Left ventricle myocardium superior (tissue), 1 donor: Measurements from ENCODE around the gene PCDHGC4. TPM values are rescaled to one million over a fixed set of nuclear protein-coding genes. Genes with fewer than 3 reads are reported as not detected.

Source experiments
- ATAC-seq: fragments of 200-7000 bp; cut with Tn5 transposase; one replicate; pipeline ENCODE4 v1.9.1; 2020; ENCODE audit warnings: mild to moderate bottlenecking, moderate library complexity
- DNase-seq: peaks from one replicate; pipeline ENCODE4 v3.0.0-alpha.2; 2020
- intact Hi-C: fragments of 100-400 bp; cut with micrococcal nuclease; formaldehyde crosslinking; loops from one replicate; pipeline ENCODE4 v1.11.0; 2022
- total RNA-seq: library from RNA; stranded (reverse); fragmentation: NEBNext Ultra II Directional; extraction: Animal tissue kit (Norgen Biotek cat#: 25700); gene quantifications from one replicate; pipeline ENCODE4 v1.2.1, GENCODE V29; 2021
- donor health status: DM: no; HTN: yes; CAD: no; lungs with severe emphysema.

The PCDHGC4 gene
- total RNA-seq, 1 donor from 2014 or later: 2.5 TPM

GRCh38 chr5:141521244-141521781 lies 36.5 kb downstream of the PCDHGC4 start:
- DNase-seq: no peak
- intact Hi-C loops: loop anchor here (5.0 to 10.0 kb wide), 2 partner anchors 36 to 107 kb away; partner anchors contain the start of genes PCDHGA10 and PCDHGB7
- peak; percentile 81 for ATAC-seq

GRCh38 chr5:141522301-141522700 lies 37.5 kb downstream of the PCDHGC4 start:
- intact Hi-C loops: loop anchor here (5.0 to 10.0 kb wide), 2 partner anchors 35 to 108 kb away; partner anchors contain the start of genes PCDHGA10 and PCDHGB7
- DNase-seq (no peak), ATAC-seq (no peak)

DNA sequence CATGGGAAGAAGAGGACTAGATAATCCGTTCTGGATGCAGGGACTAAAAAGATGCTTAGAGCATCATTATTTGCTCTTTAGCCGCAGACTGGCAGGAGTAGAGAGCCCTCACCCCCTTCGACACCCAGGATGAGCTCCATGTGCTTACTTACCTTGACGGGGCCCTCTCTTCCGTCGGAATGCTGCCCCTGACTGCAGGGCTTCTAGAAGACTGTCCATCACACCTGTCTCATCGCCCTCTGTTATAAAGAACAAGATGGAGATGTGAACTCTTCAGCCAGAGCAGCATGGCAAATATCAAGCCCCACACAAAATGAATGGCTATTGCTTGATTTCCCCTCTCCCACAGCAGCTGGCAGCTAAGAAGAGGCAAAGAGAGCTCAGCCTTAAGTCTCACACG lies 39.2 kb downstream of the PCDHGC4 start:
- intact Hi-C loops: loop anchor here (5.0 to 10.0 kb wide), 2 partner anchors 33 to 109 kb away; partner anchors contain the start of genes PCDHGA10 and PCDHGB7
- DNase-seq: no peak
- no peak for ATAC-seq

DNA sequence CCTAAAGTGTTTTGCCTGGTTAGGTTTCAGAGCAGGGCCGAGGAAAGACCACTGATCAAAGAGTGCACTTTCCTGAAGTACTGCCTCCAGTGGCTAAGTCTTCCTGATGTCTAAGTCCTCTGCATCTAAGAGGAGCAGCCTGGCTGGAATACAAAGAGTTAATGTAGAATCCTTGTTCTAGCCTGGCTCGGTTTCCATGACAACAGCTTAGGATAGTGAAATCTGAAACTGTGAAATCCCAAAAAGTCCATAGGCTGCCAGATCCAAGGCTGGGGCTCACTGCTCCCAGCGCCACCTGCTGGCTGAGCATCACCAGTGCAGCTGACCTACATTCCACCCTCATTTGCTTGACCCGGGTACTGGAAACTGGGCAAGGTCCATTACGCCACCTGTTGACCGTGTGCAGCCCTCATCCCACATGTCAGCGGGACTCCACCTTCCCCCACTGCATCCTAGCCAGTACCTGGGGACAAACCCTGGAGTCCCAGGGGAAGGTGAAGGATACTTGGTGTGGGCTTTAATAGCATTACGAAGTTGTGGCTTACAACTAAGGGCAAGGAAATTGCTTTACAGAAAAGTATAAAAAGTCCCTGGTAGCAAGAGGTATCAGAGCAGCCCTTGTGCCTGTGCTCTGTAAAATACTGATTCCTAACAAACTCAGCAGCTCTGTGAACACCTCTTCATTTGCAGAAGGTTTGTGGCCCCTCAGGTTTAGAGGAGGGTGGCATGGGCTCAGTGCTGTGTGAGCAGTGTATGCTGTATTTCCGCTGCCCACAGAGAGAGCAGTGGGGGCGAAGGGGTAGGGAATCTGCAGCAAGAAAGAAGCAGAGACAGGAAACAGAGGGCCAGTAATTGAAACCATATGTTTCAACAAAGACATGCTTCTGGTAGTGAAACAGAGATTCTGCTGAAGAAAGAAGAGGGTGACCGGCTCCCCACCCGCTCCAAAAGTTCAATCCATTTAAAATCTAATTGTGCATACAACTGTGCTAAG lies 40.1 kb downstream of the PCDHGC4 start:
- intact Hi-C loops: loop anchor here (5.0 to 10.0 kb wide), 3 partner anchors 32 to 110 kb away; partner anchors contain the start of genes PCDHGA10, PCDHGB7 and PCDHGC3
- DNase-seq (peak; percentile 88), ATAC-seq (peak; percentile 65)

DNA sequence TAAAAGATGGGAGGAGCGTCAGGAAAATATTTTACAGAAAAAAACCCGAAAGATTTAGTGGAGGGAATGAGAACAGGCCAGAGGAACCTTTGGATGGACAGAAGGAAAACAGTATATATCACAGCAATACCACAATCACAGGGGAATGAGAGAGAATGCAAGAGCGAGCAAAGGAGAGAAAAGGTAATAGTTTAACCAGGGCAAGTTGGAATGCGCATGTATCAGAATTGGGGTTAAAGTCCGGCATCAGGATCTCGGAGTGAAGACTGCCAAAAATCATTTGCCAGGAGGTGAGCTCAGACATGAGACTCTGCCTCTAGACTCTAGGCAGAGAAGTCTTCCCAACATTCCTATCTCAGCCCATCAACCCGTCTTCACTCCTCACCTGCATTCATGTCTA lies 40.8 kb downstream of the PCDHGC4 start:
- no peak for DNase-seq
- ATAC-seq: no peak
- intact Hi-C loops: loop anchor here (5.0 to 10.0 kb wide), 2 partner anchors 48 to 111 kb away; partner anchors contain the start of genes PCDHGA10, PCDHGB7 and PCDHGC3

DNA sequence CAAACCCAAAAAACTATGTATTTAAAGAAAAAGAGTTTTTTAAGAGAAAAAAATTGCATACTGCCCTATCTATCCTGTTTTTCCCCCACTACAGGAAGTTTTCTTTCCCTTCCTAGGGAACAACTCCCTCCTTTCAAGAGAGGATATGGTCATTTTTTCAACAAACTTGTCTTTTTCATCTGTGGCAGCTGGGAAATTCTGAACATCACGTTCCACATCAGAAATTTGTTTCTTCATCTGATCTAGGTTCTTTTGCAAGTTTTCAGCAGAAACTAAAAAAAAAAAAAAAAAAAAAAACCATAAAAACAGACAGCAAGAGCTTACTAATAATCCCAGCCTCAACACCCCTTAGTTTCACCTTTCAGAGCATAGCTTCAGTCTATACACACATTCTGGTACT lies 42.6 kb downstream of the PCDHGC4 start:
- intact Hi-C loops: loop anchor here (5.0 to 10.0 kb wide), 2 partner anchors 50 to 113 kb away; partner anchors contain the start of genes PCDHGA10, PCDHGB7 and PCDHGC3
- ATAC-seq: no peak
- no peak for DNase-seq

- intact Hi-C loops: loop anchor here (5.0 to 10.0 kb wide), 2 partner anchors 51 to 114 kb away; partner anchors contain the start of genes PCDHGA10, PCDHGB7 and PCDHGC3
- DNase-seq (peak; percentile 68), ATAC-seq (peak; percentile 73)
Measured at GRCh38 chr5:141528291-141528984, 43.6 kb downstream of the PCDHGC4 start.

DNA sequence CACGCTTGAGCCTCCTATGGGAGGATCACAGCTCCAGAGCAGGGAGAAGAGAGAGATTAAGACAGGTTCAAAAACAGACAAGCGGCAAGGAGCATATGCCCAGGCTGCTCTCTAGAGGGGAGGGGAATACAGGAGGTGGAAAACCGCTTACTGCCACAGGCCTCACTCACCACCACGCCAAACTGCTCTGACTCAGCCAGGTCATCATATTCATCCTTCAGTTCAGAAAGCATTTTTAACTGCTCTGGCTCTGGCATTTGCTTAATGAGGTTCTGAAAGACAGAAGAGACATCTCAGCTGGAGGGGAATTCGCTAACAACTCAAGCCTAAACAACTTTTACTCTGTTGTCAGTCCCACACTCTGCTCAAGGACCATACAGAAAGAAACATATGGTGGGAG lies 44.2 kb downstream of the PCDHGC4 start:
- DNase-seq (peak; percentile 61), ATAC-seq (peak; percentile 71)
- intact Hi-C loops: loop anchor here (5.0 to 10.0 kb wide), 2 partner anchors 52 to 114 kb away; partner anchors contain the start of genes PCDHGA10, PCDHGB7 and PCDHGC3

DNA sequence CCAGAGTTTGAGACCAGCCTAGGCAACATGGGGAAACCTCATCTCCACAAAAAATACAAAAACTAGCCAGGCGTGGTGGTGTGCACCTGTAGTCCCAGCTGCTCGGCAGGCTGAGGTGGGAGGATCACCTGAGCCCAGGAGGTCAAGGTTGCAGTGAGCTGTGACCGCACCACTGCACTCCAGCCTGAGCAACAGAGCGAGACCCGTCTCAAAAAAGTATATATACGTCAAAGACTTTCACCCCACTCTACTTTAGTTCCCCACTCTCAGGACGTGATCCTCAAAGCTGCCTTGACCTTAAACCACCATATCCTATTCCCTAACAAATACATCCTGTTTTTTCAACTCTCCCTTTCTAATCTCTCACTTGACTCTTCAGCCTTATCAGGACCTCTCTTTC lies 45.0 kb downstream of the PCDHGC4 start:
- intact Hi-C loops: loop anchor here (5.0 to 10.0 kb wide), 2 partner anchors 53 to 115 kb away; partner anchors contain the start of genes PCDHGA10, PCDHGB7 and PCDHGC3
- no peak for ATAC-seq
- no peak for DNase-seq

- no peak for ATAC-seq
- DNase-seq: no peak
- intact Hi-C loops: no loop called here
Measured at GRCh38 chr5:141532726-141533125, 47.9 kb downstream of the PCDHGC4 start.

GRCh38 chr5:141533897-141534296 lies 49.1 kb downstream of the PCDHGC4 start:
- ATAC-seq (no peak), DNase-seq (no peak)
- intact Hi-C loops: no loop called here

DNA sequence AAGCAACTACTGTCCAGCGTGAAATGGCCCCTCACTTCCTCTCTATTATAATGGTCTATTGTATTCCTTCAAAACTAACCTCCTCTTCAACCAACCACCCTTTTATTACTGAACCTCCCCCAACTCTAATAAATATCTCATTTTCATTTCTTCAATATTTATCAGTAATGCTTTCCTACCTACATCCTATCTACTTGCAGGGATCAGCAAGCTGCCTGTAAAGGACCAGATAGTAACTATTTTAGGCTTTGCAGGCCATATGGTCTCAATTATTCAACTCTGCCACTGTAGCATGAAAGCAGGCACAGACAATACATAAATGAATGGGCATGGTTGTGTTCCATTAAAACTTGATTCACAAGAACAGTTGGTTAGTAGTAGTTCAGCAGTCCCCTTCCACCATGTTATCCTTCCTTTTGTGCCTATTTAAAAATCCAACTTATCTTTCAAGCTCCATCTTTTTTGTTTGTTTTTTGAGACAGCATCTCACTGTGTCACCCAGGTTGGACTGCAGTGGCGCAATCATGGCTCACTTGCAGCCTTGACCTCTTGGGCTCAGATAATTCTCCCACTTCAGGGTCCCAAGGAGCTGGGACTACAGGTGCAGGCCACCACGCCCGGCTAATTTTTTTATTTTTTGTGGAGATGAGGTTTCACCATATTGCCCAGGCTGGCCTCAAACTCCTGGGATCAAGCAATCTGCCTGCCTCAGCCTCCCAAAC lies 49.8 kb downstream of the PCDHGC4 start:
- ATAC-seq: no peak
- intact Hi-C loops: no loop called here
- DNase-seq: no peak

Other genes with a start within 250 kb of the PCDHGC4 start
- gene PCDHB15, start 239.6 kb upstream of the PCDHGC4 start, total RNA-seq: 2.6 TPM
- not detected for gene SLC25A2, start 181.0 kb upstream of the PCDHGC4 start, total RNA-seq
- gene TAF7, start 164.2 kb upstream of the PCDHGC4 start, total RNA-seq: 106 TPM
- gene PCDHGA1, start 154.5 kb upstream of the PCDHGC4 start, total RNA-seq: 3.0 TPM
- gene PCDHGA2, start 146.3 kb upstream of the PCDHGC4 start, total RNA-seq: 6.0 TPM
- 12.1 TPM for gene PCDHGA3, start 141.2 kb upstream of the PCDHGC4 start, total RNA-seq
- 7.1 TPM for gene PCDHGB1, start 134.9 kb upstream of the PCDHGC4 start, total RNA-seq
- gene PCDHGA4, start 130.0 kb upstream of the PCDHGC4 start, total RNA-seq: 8.4 TPM
- gene PCDHGB2, start 125.0 kb upstream of the PCDHGC4 start, total RNA-seq: 8.7 TPM
- gene PCDHGA5, start 120.9 kb upstream of the PCDHGC4 start, total RNA-seq: 5.3 TPM
- gene PCDHGB3, start 114.8 kb upstream of the PCDHGC4 start, total RNA-seq: 7.2 TPM
- 5.7 TPM for gene PCDHGA6, start 111.1 kb upstream of the PCDHGC4 start, total RNA-seq
- 7.0 TPM for gene PCDHGA7, start 102.3 kb upstream of the PCDHGC4 start, total RNA-seq
- 5.4 TPM for gene PCDHGB4, start 97.3 kb upstream of the PCDHGC4 start, total RNA-seq
- gene PCDHGA8, start 92.4 kb upstream of the PCDHGC4 start, total RNA-seq: 9.1 TPM
- 6.4 TPM for gene PCDHGB5, start 87.1 kb upstream of the PCDHGC4 start, total RNA-seq
- 4.5 TPM for gene PCDHGA9, start 82.3 kb upstream of the PCDHGC4 start, total RNA-seq
- gene PCDHGB6, start 77.0 kb upstream of the PCDHGC4 start, total RNA-seq: 4.7 TPM
- 5.3 TPM for gene PCDHGA10, start 72.0 kb upstream of the PCDHGC4 start, total RNA-seq
- gene PCDHGB7, start 67.4 kb upstream of the PCDHGC4 start, total RNA-seq: 8.8 TPM
- gene PCDHGA11, start 64.0 kb upstream of the PCDHGC4 start, total RNA-seq: 5.0 TPM
- gene PCDHGA12, start 54.5 kb upstream of the PCDHGC4 start, total RNA-seq: 5.1 TPM
- gene PCDHGC3, start 9.1 kb upstream of the PCDHGC4 start, total RNA-seq: 13.4 TPM
- 3.2 TPM for gene PCDHGC5, start 4.1 kb downstream of the PCDHGC4 start, total RNA-seq
- gene DIAPH1, start 134.0 kb downstream of the PCDHGC4 start, total RNA-seq: 36.6 TPM
- gene HDAC3, start 151.8 kb downstream of the PCDHGC4 start, total RNA-seq: 28.9 TPM
- gene RELL2, start 152.0 kb downstream of the PCDHGC4 start, total RNA-seq: 0.55 TPM
- 3.7 TPM for gene FCHSD1, start 166.4 kb downstream of the PCDHGC4 start, total RNA-seq
- 13.2 TPM for gene ARAP3, start 197.2 kb downstream of the PCDHGC4 start, total RNA-seq